Cortex of kidney (tissue), 1 donor: ENCODE data around the gene HES6.

Experiments used
- DNase-seq: peaks from one replicate; lab custom pipeline; 2025; lab: John Stamatoyannopoulos, UW

HES6 gene

DNA sequence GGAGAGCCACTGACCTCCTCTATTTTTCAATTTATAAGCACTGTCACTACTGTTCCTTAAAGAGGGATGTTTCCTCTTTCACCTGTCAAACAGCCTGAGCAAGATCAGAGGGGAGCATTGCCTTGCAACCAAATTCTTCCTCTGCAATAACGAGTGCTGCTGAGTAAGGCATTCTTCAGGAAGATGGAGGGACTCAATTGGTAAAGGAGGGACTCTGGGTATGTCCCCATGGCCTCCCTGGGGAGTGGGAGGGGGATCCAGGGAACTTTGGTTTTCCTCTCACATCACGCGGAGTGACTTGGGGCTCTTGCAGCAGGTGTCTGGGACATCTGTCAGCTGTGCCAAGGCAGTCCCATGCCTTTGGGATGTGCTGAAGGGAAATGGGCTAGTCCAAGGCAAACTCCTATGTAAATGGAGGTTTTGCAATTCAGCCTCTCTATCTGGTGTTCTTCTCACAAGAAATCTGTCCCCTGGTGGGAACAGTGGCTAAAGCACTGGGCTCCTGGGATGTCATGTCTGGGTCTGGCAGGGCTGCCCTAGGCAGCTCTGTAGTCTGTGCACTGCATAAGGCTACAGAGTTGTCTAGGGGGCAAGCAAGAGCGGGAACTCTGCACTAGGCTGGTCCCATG lies 14.4 kb upstream of the HES6 start:
- no peak for DNase-seq

DNA sequence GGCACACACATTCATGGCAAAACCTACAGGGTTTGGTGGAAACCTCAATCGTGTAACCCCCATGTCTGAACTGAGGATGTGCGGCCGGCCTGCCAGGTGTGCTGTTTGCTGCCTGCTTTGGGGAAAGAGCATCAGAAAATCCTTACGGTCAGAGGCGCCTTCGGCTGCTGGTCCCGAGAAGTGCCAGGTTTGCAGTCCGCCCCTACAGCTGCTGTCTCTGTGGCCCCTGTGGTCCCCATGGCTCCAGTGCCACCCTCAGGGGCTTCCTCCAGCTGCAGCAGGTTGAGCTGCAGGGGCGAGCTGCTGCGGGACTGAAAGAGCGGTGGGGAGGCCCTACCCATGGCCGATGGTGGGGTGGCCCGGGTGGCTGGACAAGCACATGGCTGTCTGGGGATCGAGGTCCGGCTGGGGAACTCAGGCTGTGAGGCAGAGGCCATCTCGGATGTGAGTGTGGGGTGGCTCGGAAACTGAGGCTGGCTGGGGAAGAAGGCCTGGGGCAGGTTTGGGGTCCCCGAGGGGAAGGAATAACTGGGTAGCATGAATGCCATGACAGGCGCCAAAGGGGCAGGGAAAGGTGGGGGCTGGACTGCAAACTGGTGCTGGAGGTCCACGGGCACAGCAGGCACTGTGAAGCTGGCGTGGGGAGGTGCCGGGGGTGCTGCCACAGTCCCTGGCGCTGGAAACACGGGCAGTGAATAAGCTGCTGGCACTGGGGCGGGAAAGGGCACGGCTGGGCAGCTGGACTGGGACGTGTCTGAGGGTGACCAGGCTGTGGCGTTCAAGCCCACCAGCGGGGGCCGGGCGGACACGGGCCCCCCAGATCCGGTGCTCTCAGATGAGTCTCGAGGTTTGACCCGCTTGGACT lies 13.2 kb upstream of the HES6 start:
- no peak for DNase-seq

DNA sequence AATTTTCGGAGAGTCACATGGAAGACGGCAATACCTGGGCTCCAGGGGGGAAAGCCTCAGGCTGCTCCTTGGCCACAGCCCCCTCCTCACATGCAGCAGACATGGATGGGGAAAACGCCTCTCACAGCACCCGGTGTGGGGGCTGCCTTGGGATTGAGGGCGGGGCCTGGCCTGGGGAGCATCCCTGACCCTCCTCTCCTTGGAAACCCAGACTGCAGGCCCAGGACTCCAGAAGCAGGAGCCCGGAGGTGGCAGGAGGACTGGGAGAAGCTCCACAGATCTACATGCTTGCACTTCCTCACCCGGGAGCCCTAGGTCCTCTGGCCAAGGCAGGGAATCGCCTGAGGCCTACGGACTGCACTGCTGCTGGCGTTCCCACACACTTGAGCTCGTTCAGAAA lies 12.1 kb upstream of the HES6 start:
- DNase-seq = no peak

DNA sequence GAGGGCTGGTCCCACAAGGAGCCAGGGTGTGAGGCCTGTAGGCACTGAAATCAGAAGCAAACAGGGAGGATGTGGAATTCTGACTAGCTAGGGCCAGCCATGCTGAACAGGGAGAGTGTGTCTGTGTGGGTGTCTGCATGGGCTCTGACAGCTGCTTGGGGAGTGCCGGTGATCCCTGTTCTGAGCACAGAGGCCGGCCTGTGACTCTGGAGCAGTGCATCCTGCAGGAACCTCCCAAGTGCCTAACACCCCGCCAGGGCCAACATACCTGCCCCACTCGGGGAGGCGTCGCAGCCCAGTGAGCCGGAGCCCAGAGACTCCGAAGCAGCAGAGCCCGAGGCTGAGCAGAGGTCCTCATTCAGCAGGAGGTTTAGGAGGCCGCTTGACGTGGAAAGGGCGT lies 11.5 kb upstream of the HES6 start:
- no peak for DNase-seq

- no peak for DNase-seq
Measured at GRCh38 chr2:238250896-238251295, 11.1 kb upstream of the HES6 start.

DNA sequence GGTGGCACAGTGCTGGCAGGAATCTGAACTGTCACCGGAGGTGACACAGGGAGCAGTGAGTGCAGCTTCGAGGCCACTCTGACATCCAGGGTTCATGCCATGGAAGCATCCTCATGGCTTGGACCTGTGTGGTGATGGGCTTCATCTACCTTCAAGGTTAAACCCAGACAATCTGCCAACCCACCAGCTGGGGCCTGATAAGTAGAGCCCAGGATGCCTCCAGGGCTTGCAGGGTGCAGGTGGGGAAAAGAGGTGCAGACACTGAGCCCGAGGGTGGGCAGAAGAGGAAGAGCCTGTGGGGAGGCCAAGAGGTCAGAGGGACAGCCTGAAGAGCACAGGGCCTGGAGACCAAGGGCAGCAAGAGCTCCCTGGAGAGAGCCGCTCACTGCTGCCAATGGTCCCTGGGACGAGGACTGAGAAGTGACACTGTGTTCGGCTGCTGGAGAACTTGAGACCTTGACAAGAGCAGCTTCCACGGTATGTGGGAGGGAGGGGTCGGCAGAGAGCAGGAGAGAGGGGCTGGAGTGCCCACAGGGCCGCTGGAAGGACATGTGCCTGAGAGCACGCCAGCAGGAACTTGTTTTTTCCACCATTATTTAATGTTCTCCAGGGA lies 8.1 kb upstream of the HES6 start:
- no peak for DNase-seq

GRCh38 chr2:238247002-238247822 lies 7.4 kb upstream of the HES6 start:
- no peak for DNase-seq

DNA sequence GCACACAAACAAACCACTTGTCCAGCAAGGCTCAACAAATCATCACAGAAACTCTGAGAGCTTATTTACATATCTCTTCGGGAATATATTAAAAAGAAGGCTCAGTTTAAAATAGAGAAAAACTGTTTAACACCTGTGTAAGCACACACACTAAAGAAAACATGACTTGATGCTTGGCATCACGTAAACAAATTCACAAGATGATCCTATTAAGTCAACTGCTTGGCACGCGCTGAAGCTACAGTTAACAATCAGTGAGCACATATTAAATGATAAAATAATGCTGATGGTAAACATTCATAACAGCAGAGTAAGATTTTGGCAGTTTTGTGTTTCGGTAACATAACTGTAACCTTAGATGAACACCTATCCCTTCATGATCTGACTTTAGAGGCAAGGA lies 4.3 kb upstream of the HES6 start:
- DNase-seq = no peak

- DNase-seq = no peak
Measured at GRCh38 chr2:238243496-238244076, 3.7 kb upstream of the HES6 start.

GRCh38 chr2:238242731-238243495 lies 3.1 kb upstream of the HES6 start:
- no peak for DNase-seq

DNA sequence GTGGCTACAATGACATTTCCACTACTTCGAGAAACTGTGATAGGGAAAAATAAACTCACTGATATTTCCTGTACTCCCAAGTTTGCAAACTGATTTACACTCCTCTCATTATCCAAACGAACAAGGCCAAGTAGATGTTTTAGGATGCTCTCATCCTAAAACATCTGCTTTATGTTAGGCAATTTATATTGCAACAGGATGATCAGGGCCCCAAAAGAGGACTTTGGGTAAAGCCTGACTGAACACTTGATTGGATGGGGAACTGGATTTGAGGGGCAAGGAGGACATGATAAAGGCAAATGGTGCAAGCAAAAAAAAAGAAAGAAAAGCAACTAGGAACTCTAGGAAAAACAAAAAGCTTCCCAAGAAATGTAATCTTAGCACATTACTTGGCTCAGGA lies 2.1 kb upstream of the HES6 start:
- DNase-seq = no peak

DNA sequence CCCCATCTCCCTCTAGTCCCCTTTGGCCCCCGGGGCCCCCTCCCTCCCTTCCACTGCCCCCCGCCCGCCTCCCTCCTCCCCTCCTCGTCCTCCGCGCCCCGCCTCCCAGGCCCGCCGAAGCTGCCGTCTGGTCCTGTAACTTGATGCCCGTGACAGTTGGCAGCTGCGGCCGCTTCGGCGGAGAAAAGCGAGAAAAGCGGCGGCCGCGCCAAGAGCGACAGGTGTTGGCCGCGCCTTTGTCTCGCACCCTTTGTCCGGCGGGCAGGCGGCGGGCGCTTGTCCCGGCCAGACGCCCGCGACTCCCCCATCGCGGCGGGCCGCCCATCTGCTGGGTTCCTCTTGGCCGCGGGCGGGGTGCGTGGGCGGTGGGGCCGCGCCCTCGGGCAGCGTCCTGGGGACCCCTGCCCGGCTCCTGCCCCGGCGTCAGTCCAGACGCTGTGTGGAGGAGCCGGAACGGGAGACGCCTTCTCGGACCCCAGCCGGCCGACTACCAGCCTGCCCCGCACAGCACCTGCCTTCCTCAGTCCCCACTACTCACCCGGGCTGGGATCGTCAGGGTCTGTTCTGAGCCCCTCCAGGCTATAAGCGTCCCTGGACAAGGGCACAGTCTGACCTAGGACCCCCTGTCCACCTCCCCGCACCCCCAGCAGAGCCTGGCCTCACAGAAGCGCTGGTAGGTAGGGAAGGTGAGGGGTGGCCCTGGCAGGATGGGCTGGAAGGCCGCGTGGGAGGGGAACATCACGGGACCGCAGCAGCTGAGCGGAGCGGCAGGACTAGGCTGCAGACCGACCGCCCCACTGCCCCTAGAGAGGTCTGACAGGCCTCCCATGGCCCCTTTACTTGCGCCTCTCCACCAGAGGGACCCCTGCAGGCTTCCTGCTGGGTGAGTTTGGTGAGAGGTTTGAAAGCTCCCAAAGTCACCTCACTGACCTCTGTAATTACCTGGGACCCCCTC lies 1.2 kb upstream of the HES6 start:
- no peak for DNase-seq

GRCh38 chr2:238239543-238239862 lies 335 bp downstream of the HES6 start:
- no peak for DNase-seq

DNA sequence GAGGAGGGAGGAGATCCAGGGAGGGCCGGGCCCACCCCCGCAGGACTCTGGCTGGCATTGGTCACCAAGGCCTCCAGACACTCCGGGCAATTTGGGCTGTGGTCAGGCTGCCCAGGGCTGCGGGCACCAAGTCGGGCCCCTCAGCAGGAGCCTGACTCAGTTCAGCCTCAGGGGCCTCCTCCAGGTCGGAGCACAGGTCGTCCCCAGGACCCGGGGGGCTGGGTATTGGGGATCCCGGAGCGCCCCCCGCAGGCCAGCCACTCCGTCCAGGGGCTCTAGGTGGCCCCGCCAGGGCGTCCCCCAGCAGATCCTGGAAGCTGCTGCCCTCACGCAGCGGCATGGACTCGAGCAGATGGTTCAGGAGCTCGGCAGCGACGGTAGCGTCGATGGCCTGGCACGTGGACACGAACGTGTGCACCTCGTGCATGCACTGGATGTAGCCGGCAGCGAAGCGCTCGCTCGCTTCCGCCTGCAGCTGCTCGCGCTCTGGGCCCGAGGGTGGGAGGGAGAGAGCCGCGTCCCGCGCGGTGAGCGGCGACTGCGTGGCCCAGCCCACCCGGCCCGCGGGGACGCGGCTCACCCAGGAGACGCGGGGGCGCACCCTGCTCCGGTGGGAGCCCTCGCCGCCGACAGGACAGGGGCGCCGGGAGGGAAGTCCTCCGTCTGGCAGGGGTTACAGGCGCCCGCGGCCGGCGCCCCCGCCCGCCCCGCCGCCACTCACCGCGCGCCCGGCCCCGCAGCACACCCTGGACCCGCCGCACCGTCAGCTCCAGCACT lies 884 bp downstream of the HES6 start:
- no peak for DNase-seq

GRCh38 chr2:238238311-238238765 lies 1.5 kb downstream of the HES6 start:
- DNase-seq = no peak

GRCh38 chr2:238237431-238238135 lies 2.3 kb downstream of the HES6 start:
- DNase-seq = no peak

DNA sequence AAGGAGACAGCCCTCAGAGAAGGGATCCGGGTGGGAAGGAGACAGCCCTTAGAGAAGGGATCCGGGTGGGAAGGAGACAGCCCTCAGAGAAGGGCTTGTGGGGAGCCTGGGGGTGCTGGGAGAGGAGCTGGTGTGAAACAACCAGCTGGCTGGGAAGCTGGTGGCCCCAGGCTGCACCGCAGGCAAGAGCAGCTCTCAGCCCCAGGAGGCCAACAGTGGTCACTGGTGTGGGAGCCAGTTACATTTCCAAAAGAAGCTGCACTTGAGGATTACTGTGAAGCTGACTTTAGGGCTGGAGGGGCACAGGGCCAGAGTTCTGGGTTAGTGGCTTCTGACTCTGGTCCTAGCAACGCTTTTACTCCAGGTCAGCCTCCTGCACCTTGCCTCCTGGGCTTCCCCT lies 3.3 kb downstream of the HES6 start:
- DNase-seq = no peak

DNA sequence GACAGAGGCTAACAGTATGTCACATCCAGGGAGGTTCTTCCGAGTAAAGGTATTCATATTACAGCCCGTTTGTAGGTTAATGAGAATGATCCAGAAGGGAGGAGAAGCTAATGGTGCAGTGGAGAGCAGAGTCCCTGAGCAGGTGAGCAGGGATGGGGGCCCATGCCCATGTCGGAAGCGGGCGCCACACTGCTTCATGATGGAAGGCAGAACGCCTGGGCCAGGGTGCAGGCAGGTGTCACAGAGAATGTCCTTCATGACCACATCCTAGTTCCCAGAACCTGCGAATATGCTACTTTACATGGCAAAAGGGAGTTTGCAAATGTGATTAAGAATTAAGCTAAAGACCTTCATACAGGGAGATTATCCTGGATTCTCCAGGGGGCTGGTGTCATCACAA lies 4.0 kb downstream of the HES6 start:
- DNase-seq = no peak

GRCh38 chr2:238235331-238235732 lies 4.5 kb downstream of the HES6 start:
- DNase-seq = no peak
